ENCODE results near the gene EPB42.
"Not testable (repeated sequence)": the region's sequence is repeated elsewhere in the genome, so short reads cannot be mapped to it uniquely, and the experiment has no call there.

The EPB42 gene

GRCh38 chr15:43184407-43185124, 36.3 kb downstream of the EPB42 start:
- DNase-seq, result no peak

- DNase-seq, result no peak
These were observed 37.5 kb downstream of the EPB42 start for GRCh38 chr15:43183270-43183669.

- not testable (repeated sequence) for DNase-seq
These were observed 43.7 kb downstream of the EPB42 start for GRCh38 chr15:43177147-43177546.

GRCh38 chr15:43175656-43176309, 45.0 kb downstream of the EPB42 start:
- not testable (repeated sequence) for DNase-seq

GRCh38 chr15:43169888-43170287, 50.9 kb downstream of the EPB42 start:
- no peak for DNase-seq

GRCh38 chr15:43168192-43169107, 52.4 kb downstream of the EPB42 start:
- no peak for DNase-seq

GRCh38 chr15:43167261-43167660, 53.6 kb downstream of the EPB42 start:
- not testable (repeated sequence) for DNase-seq

- no peak for DNase-seq
These were observed 55.0 kb downstream of the EPB42 start for GRCh38 chr15:43165801-43166325.

- DNase-seq, result no peak
These were observed 67.5 kb downstream of the EPB42 start for GRCh38 chr15:43153269-43153668.

- DNase-seq, result no peak
These were observed 69.1 kb downstream of the EPB42 start for GRCh38 chr15:43151688-43152087.

- no peak for DNase-seq
These were observed 70.5 kb downstream of the EPB42 start for GRCh38 chr15:43150191-43150929.

Measured in NCI-H1930 (cell line).